ENCODE measurements around the gene UBE2G1. TPM values are rescaled to one million over a fixed set of nuclear protein-coding genes. Genes with fewer than 3 reads are reported as not detected.

The UBE2G1 gene
- total RNA-seq, 1 donor from 2014 or later = 34.9 TPM

- DNase-seq = no peak
Observed at GRCh38 chr17:4334332-4334731, 32.1 kb downstream of the UBE2G1 start.

GRCh38 chr17:4333041-4333440 lies 33.4 kb downstream of the UBE2G1 start:
- DNase-seq = no peak

DNA sequence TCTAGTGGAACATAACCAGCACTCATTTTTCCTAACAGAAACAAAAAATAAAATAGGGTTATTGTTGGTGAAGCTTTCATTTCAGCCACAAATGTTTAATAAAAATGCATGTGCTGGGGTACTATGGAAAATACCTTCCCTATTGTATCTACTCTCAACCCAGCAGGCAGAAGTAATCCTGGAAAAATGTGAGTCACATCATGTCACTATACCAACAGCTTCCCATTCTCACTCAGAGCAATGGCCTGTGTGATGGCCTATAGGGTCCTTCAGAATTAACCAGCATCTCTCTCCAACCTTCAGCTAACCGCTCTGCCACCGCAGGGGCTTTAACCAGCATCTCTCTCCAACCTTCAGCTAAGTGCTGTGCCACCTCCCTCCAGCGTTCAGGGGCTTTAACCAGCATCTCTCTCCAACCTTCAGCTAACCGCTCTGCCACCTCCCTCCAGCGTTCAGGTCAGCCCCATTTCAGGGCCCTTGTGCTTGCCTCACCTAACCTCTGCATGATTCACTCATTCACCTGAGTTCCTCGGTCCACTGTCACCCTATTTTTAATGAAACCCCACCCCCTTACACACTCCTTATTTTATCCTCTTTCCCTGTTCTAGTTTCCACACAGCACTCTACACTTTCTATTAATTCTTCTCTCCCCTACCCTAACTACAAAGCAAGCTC lies 34.0 kb downstream of the UBE2G1 start:
- DNase-seq = no peak

- no peak for DNase-seq
Observed at GRCh38 chr17:4331614-4332013, 34.9 kb downstream of the UBE2G1 start.

DNA sequence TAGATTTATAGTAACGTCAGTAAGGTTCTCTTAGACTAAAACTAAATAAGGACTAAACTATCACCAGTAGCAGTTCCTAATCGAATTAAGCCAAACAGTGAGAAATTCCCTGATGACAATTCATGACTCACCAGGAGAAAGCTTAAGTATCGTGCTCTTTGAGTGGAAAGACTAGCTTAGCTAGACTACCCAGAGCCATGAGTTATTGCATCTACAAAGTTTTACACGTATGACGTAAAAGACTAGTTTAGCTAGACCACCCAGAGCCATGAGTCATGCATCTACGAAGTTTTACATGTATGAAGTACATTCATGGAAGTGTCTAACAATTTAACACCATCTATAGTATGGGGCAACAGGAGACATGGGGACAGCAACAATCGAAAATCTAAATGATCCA lies 36.6 kb downstream of the UBE2G1 start:
- DNase-seq = no peak

- DNase-seq = no peak
Observed at GRCh38 chr17:4327606-4328005, 38.9 kb downstream of the UBE2G1 start.

DNA sequence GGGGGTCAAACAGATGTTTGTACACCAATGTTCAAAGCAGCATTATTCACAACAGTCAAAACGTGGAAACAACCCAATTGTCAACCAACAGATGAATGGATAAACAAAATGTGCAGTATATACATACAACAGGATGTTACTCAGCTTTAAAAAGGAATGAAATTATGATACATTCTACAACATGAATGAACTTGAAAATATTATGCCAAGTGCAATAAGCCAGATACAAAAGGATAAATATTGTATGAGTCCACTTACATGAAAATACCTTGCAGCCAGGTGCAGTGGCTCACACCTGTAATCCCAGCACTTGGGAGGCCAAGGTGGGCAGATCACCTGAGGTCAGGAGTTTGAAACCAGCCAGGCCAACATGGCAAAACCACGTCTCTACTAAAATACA lies 39.9 kb downstream of the UBE2G1 start:
- no peak for DNase-seq

DNA sequence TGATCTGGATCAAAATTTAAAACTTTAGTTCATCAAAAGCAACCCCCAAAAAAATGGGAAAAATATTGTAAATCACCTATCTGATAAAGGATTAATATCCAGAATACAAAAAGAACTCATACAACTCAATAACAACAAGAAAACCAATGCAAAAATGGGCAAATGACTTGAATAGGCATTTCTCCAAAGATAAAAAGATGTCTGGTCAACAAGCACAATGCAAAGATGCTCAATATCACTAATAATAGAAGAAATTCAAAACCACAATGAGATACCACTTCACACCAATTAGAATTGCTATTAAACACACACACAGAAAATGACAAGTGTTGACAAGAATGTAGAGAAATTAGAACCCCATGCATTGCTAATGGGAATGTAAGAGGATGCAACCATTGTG lies 40.4 kb downstream of the UBE2G1 start:
- no peak for DNase-seq

DNA sequence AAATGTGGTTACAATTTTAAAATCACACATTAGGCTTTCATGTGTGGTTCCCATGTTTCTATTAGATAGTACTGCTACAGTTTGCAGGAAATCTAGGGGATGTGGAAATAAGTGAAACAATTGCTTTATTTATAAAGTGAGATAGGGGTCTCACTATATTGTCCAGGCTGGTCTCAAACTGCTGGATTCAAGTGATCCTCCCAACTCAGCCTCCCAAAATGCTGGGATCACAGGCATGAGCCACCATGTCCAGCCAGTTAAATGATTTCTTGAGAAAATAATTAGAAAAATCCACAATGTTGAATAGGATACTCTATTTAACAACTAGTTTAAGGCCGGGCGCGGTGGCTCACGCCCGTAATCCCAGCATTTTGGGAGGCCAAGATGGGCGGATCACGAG lies 42.0 kb downstream of the UBE2G1 start:
- DNase-seq = no peak

GRCh38 chr17:4319221-4319620 lies 47.3 kb downstream of the UBE2G1 start:
- no peak for DNase-seq

GRCh38 chr17:4318596-4318995 lies 47.9 kb downstream of the UBE2G1 start:
- no peak for DNase-seq

DNA sequence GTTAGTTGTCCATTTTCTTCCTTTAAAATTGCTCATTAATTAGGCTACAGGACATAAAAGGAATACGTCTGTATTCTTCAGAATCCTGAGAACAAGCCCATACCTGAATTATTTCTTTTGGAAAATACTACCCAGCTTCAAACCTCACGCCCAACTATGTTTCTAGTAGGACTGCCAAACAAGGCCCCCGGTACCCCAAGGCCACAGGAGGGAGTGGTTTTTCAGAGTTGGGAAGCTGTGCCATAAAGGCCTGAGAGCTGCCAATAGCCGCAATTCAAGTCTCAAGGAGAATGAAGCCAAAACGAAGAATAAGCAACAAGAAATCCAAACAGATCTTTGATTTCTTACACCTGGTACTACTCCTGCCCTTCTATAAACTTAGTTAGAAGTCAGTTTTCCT lies 48.3 kb downstream of the UBE2G1 start:
- no peak for DNase-seq

GRCh38 chr17:4317610-4318009 lies 48.9 kb downstream of the UBE2G1 start:
- DNase-seq = no peak

- no peak for DNase-seq
Observed at GRCh38 chr17:4316648-4317047, 49.8 kb downstream of the UBE2G1 start.

DNA sequence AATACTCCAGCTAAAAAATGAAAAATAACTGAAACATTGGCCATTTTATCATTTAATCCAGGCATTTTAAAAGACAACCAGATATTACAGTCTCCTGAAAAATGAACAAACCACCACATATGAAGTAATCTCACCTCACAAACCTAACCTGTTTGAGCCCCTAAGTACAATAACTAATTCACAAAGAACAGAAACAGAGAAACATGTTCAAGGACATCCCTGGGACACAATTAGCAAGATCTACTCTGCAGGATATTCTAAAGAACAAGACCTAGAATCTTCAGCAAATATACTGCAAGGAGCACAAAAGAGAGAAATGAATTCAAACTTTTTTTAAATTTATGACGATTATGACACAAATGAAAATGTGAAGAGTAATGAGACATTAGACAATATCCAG lies 51.9 kb downstream of the UBE2G1 start:
- no peak for DNase-seq

DNA sequence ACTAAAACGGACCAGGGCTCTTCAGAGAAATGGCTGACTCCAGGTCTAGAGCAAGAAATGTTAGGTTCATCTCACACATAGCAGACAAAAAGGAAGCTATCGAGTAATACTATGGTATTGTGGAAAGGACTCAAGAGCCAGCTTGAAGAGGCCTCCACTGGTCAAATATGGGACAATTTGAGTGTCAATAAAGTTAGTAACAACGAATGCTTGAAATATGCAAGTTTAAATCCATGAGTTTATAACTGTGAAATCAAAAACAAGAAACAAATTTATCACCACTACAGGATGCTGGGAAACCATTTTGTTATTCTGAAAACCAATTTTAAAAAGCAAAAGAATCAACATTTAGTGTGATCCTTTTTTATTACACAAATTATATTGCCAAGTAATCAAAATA lies 52.3 kb downstream of the UBE2G1 start:
- DNase-seq = no peak

DNA sequence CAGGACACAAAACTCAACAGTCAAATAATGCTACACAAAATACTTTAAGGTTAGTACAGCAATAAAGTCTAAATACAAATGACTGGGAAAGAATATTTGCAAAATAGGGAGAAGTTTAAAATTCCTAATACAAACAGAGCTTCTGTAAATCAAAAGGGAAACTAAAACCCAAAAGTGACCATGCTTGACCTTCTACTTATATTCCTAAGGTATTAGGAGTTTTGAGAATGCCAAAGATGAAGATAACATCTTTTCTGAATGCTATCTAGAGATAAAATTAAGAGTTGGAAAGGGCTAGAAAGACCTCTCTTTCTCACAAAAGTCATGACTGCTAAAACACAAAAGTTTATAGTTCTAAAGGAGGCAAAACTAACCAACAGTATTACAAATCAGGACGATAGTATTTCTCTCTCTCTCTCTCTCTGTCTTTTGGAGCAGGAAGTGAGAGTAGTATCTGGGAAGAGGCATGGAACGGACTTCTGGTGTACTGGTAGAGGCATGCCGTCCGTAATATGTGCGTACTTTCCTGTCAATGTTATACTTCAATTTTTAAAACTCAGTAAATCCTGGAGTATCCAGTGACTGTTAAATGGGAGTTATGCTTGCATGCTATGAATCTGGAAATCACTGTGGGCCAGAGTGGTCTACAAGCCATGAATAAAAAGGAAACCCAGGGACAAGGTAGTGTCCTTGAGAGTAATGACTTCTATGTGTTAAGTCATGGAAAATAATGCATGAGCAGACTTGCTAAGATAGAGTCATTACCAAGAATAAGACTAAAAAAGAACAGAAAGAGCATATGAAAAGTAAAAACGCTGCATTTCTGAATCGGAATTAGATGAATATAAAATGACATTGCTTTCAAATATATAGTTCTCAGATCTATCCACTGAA lies 53.0 kb downstream of the UBE2G1 start:
- no peak for DNase-seq

DNA sequence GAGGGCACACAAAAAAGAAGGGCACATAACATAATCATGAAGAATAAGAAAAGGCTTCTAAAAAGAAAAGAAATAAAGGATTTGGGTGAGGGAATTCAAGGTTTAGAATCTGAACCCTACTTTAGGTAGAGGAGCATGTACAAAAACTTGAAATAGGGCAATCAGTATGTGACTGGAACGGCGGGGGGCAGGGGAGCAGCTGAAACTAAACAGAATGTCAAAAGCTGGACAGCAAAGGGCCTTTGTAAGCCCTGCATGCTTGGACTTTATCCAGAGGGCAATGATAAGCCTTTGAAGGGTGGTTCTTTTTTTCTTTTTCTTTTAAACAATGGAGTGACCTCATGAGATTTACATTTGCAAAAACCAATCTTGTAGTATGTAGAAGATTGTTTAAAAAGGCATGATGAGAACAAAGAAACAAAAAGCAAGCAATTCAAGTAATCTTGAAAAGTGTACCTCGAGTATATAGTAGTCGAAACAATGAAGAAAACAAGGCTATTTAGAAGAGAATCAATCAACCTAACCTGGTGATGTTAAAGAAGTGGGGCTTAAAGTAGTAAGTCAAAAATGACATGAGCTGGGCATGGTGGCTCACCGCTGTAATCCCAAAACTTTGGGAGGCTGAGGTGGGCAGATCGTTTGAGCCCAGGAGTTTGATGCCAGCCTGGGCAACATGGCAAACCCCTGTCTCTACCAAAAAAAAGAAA lies 56.0 kb downstream of the UBE2G1 start:
- no peak for DNase-seq

DNA sequence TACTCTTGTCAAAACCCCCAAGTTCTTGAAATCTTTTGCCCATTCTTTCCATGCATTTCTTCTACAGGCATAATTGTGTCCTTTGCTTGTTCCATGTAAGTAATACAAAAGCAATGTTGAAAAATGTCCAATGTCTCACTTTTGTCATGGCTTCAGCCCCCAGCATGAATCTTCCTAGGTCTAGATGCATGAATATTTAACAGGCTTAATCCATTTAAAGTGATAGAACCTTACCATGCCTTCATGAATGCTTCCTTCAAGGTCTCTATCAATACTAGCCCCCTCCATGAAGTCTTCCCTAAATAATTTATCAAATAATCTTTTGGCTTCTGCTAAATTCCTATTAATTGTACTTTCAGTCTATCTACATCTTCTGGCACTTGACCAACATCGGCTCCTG lies 56.6 kb downstream of the UBE2G1 start:
- no peak for DNase-seq

- no peak for DNase-seq
Observed at GRCh38 chr17:4307179-4307930, 59.1 kb downstream of the UBE2G1 start.

DNA sequence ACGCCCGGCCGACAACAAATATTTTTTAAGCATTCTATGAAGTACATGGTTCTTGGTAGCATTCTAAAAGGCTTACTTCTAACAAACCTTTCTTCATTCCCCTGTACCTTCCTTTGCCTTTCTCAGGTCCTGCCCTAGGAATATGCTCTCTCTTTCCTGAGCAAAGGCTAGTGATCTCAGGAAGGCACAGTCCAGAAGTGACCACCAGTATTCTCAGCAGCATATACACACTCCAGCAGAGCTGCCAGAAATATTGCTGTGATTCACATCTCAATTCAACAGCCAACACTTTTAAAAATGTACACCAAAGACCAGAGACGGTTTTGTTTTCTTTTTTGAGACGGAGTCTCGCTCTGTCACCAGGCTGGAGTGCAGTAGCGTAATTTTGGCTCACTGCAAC lies 61.3 kb downstream of the UBE2G1 start:
- no peak for DNase-seq

- no peak for DNase-seq
Observed at GRCh38 chr17:4304417-4305027, 62.0 kb downstream of the UBE2G1 start.
